ENCODE results near the gene ZNF554.

Gene ZNF554

GRCh38 chr19:2819540-2820111 is at the start of gene ZNF554:
Gene ZNF554 (plus strand): TSS chr19:2819868. CDS start chr19:2820072, 204 bp downstream.
- peak; percentile 96 for DNase-seq

GRCh38 chr19:2770055-2771013 is 49.3 kb upstream of the ZNF554 start:
- no peak for DNase-seq

- DNase-seq = no peak
These were observed 47.6 kb upstream of the ZNF554 start for GRCh38 chr19:2771786-2772674.

- DNase-seq = no peak
These were observed 45.5 kb upstream of the ZNF554 start for GRCh38 chr19:2774083-2774679.

GRCh38 chr19:2774953-2775555 is 44.6 kb upstream of the ZNF554 start:
- DNase-seq = no peak

- no peak for DNase-seq
These were observed 43.9 kb upstream of the ZNF554 start for GRCh38 chr19:2775556-2776430.

GRCh38 chr19:2777952-2778683 is 41.5 kb upstream of the ZNF554 start:
- no peak for DNase-seq

- no peak for DNase-seq
These were observed 40.4 kb upstream of the ZNF554 start for GRCh38 chr19:2779121-2779740.

GRCh38 chr19:2780284-2780683 is 39.4 kb upstream of the ZNF554 start:
- DNase-seq = no peak

- DNase-seq = no peak
These were observed 37.2 kb upstream of the ZNF554 start for GRCh38 chr19:2782329-2782935.

- DNase-seq = peak; percentile 96
These were observed 36.5 kb upstream of the ZNF554 start, which contains the start of gene SGTA for GRCh38 chr19:2782936-2783780. Gene SGTA (minus strand): TSS chr19:2783273. CDS start chr19:2769068, 14,205 bp downstream.

GRCh38 chr19:2783781-2784145 is 35.9 kb upstream of the ZNF554 start:
- no peak for DNase-seq

- DNase-seq = peak; percentile 99
These were observed 34.2 kb upstream of the ZNF554 start, which contains the start of gene THOP1 for GRCh38 chr19:2785244-2785997. Gene THOP1 (plus strand): TSS chr19:2785503. CDS start chr19:2785663, 160 bp downstream.

GRCh38 chr19:2787115-2787514 is 32.6 kb upstream of the ZNF554 start:
- no peak for DNase-seq

GRCh38 chr19:2788237-2788636 is 31.4 kb upstream of the ZNF554 start:
- no peak for DNase-seq

- no peak for DNase-seq
These were observed 29.5 kb upstream of the ZNF554 start for GRCh38 chr19:2790194-2790556.

- DNase-seq = no peak
These were observed 29.0 kb upstream of the ZNF554 start for GRCh38 chr19:2790557-2791271.

Measured in NCI-H1436 (cell line).